Measurements from ENCODE around the gene ROBO3.

DNA sequence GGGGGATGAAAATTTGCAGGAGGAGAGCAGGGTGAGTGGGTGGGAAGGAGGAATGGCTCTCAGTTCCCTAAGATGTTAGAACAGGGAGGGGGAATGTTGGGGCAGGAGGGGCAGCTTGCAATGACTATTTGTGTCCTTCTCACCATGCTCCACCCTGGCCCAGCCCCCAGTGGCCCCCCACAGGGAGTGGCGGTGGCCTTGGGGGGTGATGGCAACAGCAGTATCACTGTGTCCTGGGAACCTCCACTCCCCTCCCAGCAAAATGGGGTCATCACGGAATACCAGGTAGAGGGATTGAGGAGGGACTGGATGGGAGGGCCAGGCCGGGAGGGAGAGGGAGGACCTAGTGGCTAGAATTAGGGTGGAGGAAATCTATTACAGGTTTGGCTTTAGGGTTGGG is 10.2 kb downstream of the ROBO3 start:
- TF ChIP-seq, protein P1, sequence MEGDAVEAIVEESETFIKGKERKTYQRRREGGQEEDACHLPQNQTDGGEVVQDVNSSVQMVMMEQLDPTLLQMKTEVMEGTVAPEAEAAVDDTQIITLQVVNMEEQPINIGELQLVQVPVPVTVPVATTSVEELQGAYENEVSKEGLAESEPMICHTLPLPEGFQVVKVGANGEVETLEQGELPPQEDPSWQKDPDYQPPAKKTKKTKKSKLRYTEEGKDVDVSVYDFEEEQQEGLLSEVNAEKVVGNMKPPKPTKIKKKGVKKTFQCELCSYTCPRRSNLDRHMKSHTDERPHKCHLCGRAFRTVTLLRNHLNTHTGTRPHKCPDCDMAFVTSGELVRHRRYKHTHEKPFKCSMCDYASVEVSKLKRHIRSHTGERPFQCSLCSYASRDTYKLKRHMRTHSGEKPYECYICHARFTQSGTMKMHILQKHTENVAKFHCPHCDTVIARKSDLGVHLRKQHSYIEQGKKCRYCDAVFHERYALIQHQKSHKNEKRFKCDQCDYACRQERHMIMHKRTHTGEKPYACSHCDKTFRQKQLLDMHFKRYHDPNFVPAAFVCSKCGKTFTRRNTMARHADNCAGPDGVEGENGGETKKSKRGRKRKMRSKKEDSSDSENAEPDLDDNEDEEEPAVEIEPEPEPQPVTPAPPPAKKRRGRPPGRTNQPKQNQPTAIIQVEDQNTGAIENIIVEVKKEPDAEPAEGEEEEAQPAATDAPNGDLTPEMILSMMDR (IDR thresholded peaks at IDR 0.05), result no peak
- no peak for TF ChIP-seq POLR2A (IDR thresholded peaks at IDR 0.05)
